Stimulated activated CD4-positive, alpha-beta T cell treated with anti-CD3 and anti-CD28 coated beads, Interleukin-12 subunit alpha, Interleukin-12 subunit beta, amount 100 ng/mL, for 48 hours (primary cell): ENCODE data around the gene NAT16.
A peak's percentile ranks its signal among the peaks of the same experiment; 100 is the strongest.
"Not testable (repeated sequence)": the region's sequence is repeated elsewhere in the genome, so short reads cannot be mapped to it uniquely, and the experiment has no call there.

ENCODE experiments used
- DNase-seq, 3 donors: peaks; one replicate each; pipeline ENCODE4 v3.0.0-alpha.2; 2020; ENCODE audit warnings: low read depth in 2 of 3, low spot score in 1 of 3

NAT16 gene

GRCh38 chr7:101202603-101202918 is 22.5 kb upstream of the NAT16 start:
- DNase-seq = no peak

- no peak for DNase-seq
Observed at GRCh38 chr7:101201695-101202602, 21.9 kb upstream of the NAT16 start.

- no peak for DNase-seq
Observed at GRCh38 chr7:101200862-101201599, 20.9 kb upstream of the NAT16 start, which contains the start of gene MOGAT3. Gene MOGAT3 (minus strand): TSS chr7:101201036. CDS start chr7:101200854, 182 bp downstream.

- DNase-seq = no peak
Observed at GRCh38 chr7:101200504-101200861, 20.4 kb upstream of the NAT16 start.

GRCh38 chr7:101199522-101199921 is 19.4 kb upstream of the NAT16 start:
- not testable (repeated sequence) for DNase-seq

- no peak for DNase-seq
Observed at GRCh38 chr7:101198476-101198875, 18.4 kb upstream of the NAT16 start.

- no peak for DNase-seq
Observed at GRCh38 chr7:101197991-101198390, 17.9 kb upstream of the NAT16 start.

GRCh38 chr7:101195884-101196283 is 15.8 kb upstream of the NAT16 start:
- DNase-seq = no peak

- DNase-seq = no peak
Observed at GRCh38 chr7:101189109-101189508, 9.0 kb upstream of the NAT16 start.

GRCh38 chr7:101186844-101187428 is 6.8 kb upstream of the NAT16 start:
- DNase-seq = no peak

GRCh38 chr7:101186194-101186593 is 6.1 kb upstream of the NAT16 start:
- no peak for DNase-seq

GRCh38 chr7:101185258-101185839 is 5.3 kb upstream of the NAT16 start:
- DNase-seq = no peak

- no peak for DNase-seq
Observed at GRCh38 chr7:101179713-101180112, 380 bp downstream of the NAT16 start.

GRCh38 chr7:101179117-101179516 is 976 bp downstream of the NAT16 start:
- no peak for DNase-seq

GRCh38 chr7:101177644-101178043 is 2.4 kb downstream of the NAT16 start:
- DNase-seq = no peak

GRCh38 chr7:101175664-101176063 is 4.4 kb downstream of the NAT16 start:
- no peak for DNase-seq

GRCh38 chr7:101174322-101174854 is 5.7 kb downstream of the NAT16 start:
- no peak for DNase-seq

GRCh38 chr7:101173752-101174244 is 6.3 kb downstream of the NAT16 start:
- peak in 2 of 3 donors; percentile 56 to 83 for DNase-seq

- DNase-seq = no peak
Observed at GRCh38 chr7:101172854-101173751, 7.0 kb downstream of the NAT16 start.
